Trophoblast cell (in vitro differentiated cells and primary cell): ENCODE data around the gene NHSL2.
A peak's percentile ranks its signal among the peaks of the same experiment; 100 is the strongest.

Experiments used
- DNase-seq, 2 donors: peaks; one replicate each; pipeline ENCODE4 v3.0.0-alpha.2; 2016
- H2AFZ ChIP-seq: 2 replicates; pipeline ENCODE4 v1.6.1; 2013; ENCODE audit warnings: low read length, moderate library complexity, mild to moderate bottlenecking; ENCODE audit not compliant: insufficient read depth, poor library complexity
- H2AK5ac ChIP-seq: 2 replicates; pipeline ENCODE4 v1.6.1; 2013; ENCODE audit warnings: mild to moderate bottlenecking, low read length
- H2BK120ac ChIP-seq: 2 replicates; pipeline ENCODE4 v1.6.1; 2013; ENCODE audit warnings: low read length, mild to moderate bottlenecking, moderate library complexity; ENCODE audit not compliant: insufficient read depth, poor library complexity
- H2BK12ac ChIP-seq: 2 replicates; pipeline ENCODE4 v1.6.1; 2013; ENCODE audit warnings: mild to moderate bottlenecking, low read length, moderate library complexity
- H2BK5ac ChIP-seq: 2 replicates; pipeline ENCODE4 v1.6.1; 2013; ENCODE audit warnings: low read length, low read depth, moderate library complexity, mild to moderate bottlenecking; ENCODE audit not compliant: poor library complexity
- H3K14ac ChIP-seq: 2 replicates; pipeline ENCODE4 v1.6.1; 2013; ENCODE audit warnings: mild to moderate bottlenecking, low read length
- H3K18ac ChIP-seq: 2 replicates; pipeline ENCODE4 v1.6.1; 2013; ENCODE audit warnings: mild to moderate bottlenecking, low read length
- H3K23ac ChIP-seq: 2 replicates; pipeline ENCODE4 v1.6.1; 2013; ENCODE audit warnings: low read length
- H3K27ac ChIP-seq: 2 replicates; pipeline ENCODE4 v1.5.1; 2013; ENCODE audit warnings: low read depth, mild to moderate bottlenecking, inconsistent platforms, low read length, moderate library complexity
- H3K27me3 ChIP-seq: 2 replicates; pipeline ENCODE4 v1.6.1; 2013; ENCODE audit warnings: inconsistent platforms, mild to moderate bottlenecking, low read length, moderate library complexity; ENCODE audit not compliant: insufficient read depth
- H3K36me3 ChIP-seq, 2 experiments: 1 replicate in 1 of 2; 2 replicates in 1 of 2; pipeline ENCODE4 v1.6.1; 2013; ENCODE audit warnings: low read length in 2 of 2, mild to moderate bottlenecking in 2 of 2, moderate library complexity in 1 of 2; ENCODE audit not compliant: insufficient read depth in 2 of 2, control insufficient read depth in 1 of 2
- H3K4ac ChIP-seq: 2 replicates; pipeline ENCODE4 v1.6.1; 2013; ENCODE audit warnings: low read depth, mild to moderate bottlenecking, low read length, moderate library complexity
- H3K4me1 ChIP-seq, 2 experiments: 1 replicate in 1 of 2; 2 replicates in 1 of 2; pipeline ENCODE4 v1.6.1; 2013; ENCODE audit warnings: low read length in 2 of 2, mild to moderate bottlenecking in 2 of 2, moderate library complexity in 1 of 2; ENCODE audit not compliant: insufficient read depth in 2 of 2, control insufficient read depth in 1 of 2
- H3K4me2 ChIP-seq: 2 replicates; pipeline ENCODE4 v1.6.1; 2013; ENCODE audit warnings: inconsistent platforms, mild to moderate bottlenecking, low read length, moderate library complexity
- H3K4me3 ChIP-seq: 2 replicates; pipeline ENCODE4 v1.5.1; 2013; ENCODE audit warnings: mild to moderate bottlenecking, low read depth, low read length, inconsistent platforms
- H3K79me1 ChIP-seq: one replicate; pipeline ENCODE4 v1.6.1; 2013; ENCODE audit warnings: low read length
- H3K79me2 ChIP-seq: 2 replicates; pipeline ENCODE4 v1.6.1; 2013; ENCODE audit warnings: low read length, mild to moderate bottlenecking; ENCODE audit not compliant: control insufficient read depth, insufficient read depth, poor library complexity
- H3K9ac ChIP-seq: 2 replicates; pipeline ENCODE4 v1.6.1; 2013; ENCODE audit warnings: mild to moderate bottlenecking, low read length
- H3K9me3 ChIP-seq: 2 replicates; pipeline ENCODE4 v1.6.1; 2013; ENCODE audit warnings: low read depth, mild to moderate bottlenecking, control low read depth, inconsistent platforms, low read length; ENCODE audit not compliant: insufficient read depth
- H4K12ac ChIP-seq: 2 replicates; pipeline ENCODE4 v1.6.1; 2013; ENCODE audit warnings: low read depth, mild to moderate bottlenecking, low read length, moderate library complexity
- H4K8ac ChIP-seq: 2 replicates; pipeline ENCODE4 v1.6.1; 2013; ENCODE audit warnings: low read depth, mild to moderate bottlenecking, low read length, moderate library complexity
- H4K91ac ChIP-seq: one replicate; pipeline ENCODE4 v1.6.1; 2013; ENCODE audit warnings: low read depth, mild to moderate bottlenecking, low read length, moderate library complexity
- WGBS: extraction: QIAGEN DNeasy Blood & Tissue Kit; methylation state at CpG from one replicate; pipeline ENCODE4 v1.1.7; 2013; ENCODE audit warnings: missing lambda C conversion rate; ENCODE audit not compliant: insufficient read length, insufficient coverage; ENCODE audit errors: extremely low coverage; 5-methylcytosine and 5-hydroxymethylcytosine counted together

The NHSL2 gene

DNA sequence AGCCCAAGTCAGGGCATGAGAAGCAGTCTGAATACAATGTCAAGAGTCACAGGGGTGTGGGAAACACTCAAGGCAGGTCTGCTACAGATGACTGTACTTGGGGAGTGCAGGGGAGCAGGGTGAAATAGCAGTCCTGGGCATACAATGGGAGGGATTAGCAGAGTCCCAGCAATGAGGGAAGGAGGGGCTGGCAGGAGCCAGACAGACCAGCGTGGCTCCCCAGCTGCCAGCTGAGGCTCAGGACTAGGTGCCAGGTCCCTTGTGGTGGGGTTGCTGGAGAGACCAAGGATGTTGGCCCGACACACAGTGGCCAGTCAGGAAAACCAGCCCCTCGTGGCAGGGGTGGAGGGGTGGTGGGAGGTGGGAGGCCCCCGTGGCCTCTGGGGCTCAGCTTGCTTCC, 134.5 kb downstream of the NHSL2 start:
- Histone ChIP-seq H3K14ac (no peak overlapping the region), H4K12ac (no peak overlapping the region)
- no CpG with 5 or more reads among the region's 4 CpGs for WGBS

DNA sequence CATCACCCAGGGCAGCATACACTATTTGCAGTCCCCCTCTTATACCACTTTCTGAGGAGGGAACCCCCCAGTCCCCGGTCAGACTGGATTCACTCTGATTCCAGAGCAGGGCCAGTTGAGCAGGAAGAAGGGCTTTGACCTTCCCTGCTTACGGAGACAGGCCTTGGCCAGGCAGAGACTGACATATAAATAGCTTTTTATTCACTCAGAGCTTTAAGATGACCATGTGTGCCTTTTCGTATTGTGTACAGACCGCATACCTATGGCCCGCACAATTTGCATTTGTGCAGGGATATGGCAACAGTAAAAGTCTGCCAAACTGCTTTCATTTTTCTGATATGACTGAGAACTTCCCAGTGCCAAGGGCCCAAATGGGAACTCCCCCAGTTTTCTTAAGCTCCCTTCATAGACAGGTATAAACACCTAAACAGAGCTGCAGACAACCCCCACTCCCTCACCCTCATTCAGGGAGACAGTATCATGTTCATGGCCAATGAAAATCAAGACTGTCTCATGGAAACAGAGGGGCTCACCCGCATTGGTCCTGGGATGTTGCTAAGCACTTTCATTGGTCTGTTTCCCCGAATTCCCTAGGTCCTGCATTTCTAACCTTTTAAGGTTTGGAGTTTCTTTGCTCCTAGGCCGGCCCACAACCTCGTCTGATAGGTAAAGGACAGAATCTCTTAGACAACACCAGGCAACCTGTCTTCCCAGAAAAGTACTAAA, 135.1 kb downstream of the NHSL2 start:
- H3K27ac ChIP-seq: peak overlapping the region; percentile 89
- peaks cover 21 to 40% of the 10 kb centered on the region in 2 experiments for H3K4me1 ChIP-seq
- H3K23ac ChIP-seq: no peak overlapping the region
- H3K9me3 ChIP-seq: no peaks in the 10 kb centered on the region
- no peak overlapping the region for H2AFZ ChIP-seq
- no peaks in the 10 kb centered on the region for H3K27me3 ChIP-seq
- H2BK12ac ChIP-seq: no peak overlapping the region
- peak overlapping the region; percentile 54 for H4K8ac ChIP-seq
- H3K79me1 ChIP-seq: peaks cover 26% of the 10 kb centered on the region
- H4K91ac ChIP-seq: peak overlapping the region; percentile 53
- H2BK120ac ChIP-seq: peak overlapping the region; percentile 48
- H2BK5ac ChIP-seq: no peak overlapping the region
- no peak overlapping the region for H3K4ac ChIP-seq
- no peak overlapping the region for H3K18ac ChIP-seq
- no peak overlapping the region for H4K12ac ChIP-seq
- no peak overlapping the region for H3K4me3 ChIP-seq
- H3K79me2 ChIP-seq: no peaks in the 10 kb centered on the region
- H2AK5ac ChIP-seq: no peak overlapping the region
- H3K9ac ChIP-seq: no peak overlapping the region
- H3K36me3 ChIP-seq: no peaks in the 10 kb centered on the region
- no peak overlapping the region for H3K4me2 ChIP-seq
- no peak for DNase-seq
- H3K14ac ChIP-seq: peak overlapping the region; percentile 49
- WGBS: no CpG with 5 or more reads among the region's 9 CpGs

More for the DNA sequence above, 134.5 kb downstream of the NHSL2 start:
- H4K91ac ChIP-seq: peak overlapping the region; percentile 53
- H3K23ac ChIP-seq: no peak overlapping the region
- no peaks in the 10 kb centered on the region for H3K27me3 ChIP-seq
- no peak overlapping the region for H3K4ac ChIP-seq
- H2AK5ac ChIP-seq: no peak overlapping the region
- H3K18ac ChIP-seq: no peak overlapping the region
- peaks cover 26% of the 10 kb centered on the region for H3K79me1 ChIP-seq
- H3K36me3 ChIP-seq: no peaks in the 10 kb centered on the region
- DNase-seq: no peak
- H2AFZ ChIP-seq: no peak overlapping the region
- no peaks in the 10 kb centered on the region for H3K79me2 ChIP-seq
- H3K4me3 ChIP-seq: no peak overlapping the region
- H2BK12ac ChIP-seq: no peak overlapping the region
- H3K4me1 ChIP-seq: peaks cover 21 to 40% of the 10 kb centered on the region in 2 experiments
- H2BK120ac ChIP-seq: peak overlapping the region; percentile 2
- no peaks in the 10 kb centered on the region for H3K9me3 ChIP-seq
- H4K8ac ChIP-seq: peak overlapping the region; percentile 14
- H3K9ac ChIP-seq: no peak overlapping the region
- peak overlapping the region; percentile 89 for H3K27ac ChIP-seq
- H3K4me2 ChIP-seq: no peak overlapping the region
- no peak overlapping the region for H2BK5ac ChIP-seq

DNA sequence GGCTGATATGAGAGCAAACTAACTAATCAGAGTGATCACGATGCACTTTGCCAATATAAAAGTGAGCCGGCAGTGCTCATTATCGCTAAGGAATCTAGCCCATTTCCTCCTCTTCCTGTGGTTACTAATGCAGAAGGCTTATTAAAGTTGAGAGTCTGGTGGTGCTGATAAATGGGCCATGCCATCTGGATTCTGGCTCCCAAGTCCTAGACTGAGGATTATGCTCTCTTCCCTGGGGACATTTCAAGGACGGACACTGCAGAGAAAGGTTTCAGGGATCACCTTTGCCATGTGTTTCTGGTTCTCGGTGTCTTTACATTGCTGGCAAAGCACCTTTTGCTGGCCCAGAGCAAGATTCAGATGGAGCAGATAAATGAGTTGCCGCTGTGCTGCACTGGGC, 135.8 kb downstream of the NHSL2 start:
- Histone ChIP-seq H2AK5ac (no peak overlapping the region), H4K12ac (no peak overlapping the region), H3K18ac (no peak overlapping the region), H3K9me3 (no peaks in the 10 kb centered on the region), H4K91ac (peak overlapping the region; percentile 71), H2BK12ac (no peak overlapping the region), H4K8ac (no peak overlapping the region), H2AFZ (no peak overlapping the region), H3K79me2 (peaks cover 2% of the 10 kb centered on the region), H3K4ac (no peak overlapping the region), H3K27me3 (no peaks in the 10 kb centered on the region), H2BK120ac (no peak overlapping the region), H3K9ac (no peak overlapping the region), H3K4me3 (no peak overlapping the region), H3K4me2 (no peak overlapping the region), H3K27ac (peak overlapping the region; percentile 89), H3K14ac (no peak overlapping the region), H3K4me1 (peaks cover 21 to 39% of the 10 kb centered on the region in 2 experiments), H3K36me3 (no peaks in the 10 kb centered on the region), H3K79me1 (peaks cover 26% of the 10 kb centered on the region), H2BK5ac (no peak overlapping the region), H3K23ac (no peak overlapping the region)
- no CpG with 5 or more reads among the region's 6 CpGs for WGBS
- DNase-seq: no peak

DNA sequence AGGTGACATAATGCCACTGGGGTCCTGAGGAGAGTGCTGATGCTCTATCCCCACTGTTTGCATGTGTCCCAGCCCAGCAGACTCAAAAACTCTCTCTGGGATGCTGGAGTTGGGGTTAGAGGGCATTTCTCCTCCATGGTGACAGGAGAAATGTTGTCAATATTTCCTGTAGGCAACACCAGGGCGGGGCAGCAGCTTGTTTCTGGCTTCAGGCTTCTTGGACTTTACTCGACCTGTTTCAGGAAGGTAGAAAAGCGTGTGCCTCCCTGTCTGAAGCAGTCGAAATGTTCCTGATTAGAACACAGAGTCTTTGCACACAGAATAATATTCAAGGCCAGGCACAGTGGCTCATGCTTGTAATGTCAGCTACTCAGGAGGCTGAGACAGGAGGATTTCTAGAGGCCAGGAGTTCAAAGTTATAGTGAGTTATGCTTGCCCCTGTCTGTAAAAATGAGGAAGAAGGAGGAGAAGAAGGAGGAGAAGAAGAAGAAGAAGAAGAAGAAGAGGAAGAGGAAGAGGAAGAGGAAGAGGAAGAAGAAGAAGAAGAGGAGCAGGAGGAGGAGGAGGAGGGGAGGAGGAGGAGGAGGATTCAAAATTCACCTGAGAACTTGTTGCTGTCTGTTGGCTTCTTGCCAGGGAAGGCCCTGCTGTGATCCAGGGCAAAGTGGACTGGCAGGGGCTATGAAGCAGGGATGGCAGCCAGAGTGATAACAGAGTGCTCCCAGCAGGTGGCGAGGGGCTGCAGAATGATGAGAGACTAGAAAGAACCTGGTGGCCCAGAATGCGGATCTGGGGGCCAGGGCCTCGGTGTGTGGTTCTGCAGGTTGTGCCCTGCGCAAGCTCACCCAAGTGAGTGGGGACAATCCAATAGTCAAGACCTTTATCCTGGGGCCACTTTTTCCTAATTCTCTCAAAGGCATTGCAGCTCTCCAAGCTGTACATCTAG, 138.1 kb downstream of the NHSL2 start:
- H3K27ac ChIP-seq: no peak overlapping the region
- H2AK5ac ChIP-seq: no peak overlapping the region
- no peak overlapping the region for H2BK5ac ChIP-seq
- no peak overlapping the region for H4K12ac ChIP-seq
- peaks cover 19% of the 10 kb centered on the region for H3K79me1 ChIP-seq
- H3K9ac ChIP-seq: no peak overlapping the region
- H2BK120ac ChIP-seq: no peak overlapping the region
- H2BK12ac ChIP-seq: peak overlapping the region; percentile 16
- no peak overlapping the region for H4K8ac ChIP-seq
- no peaks in the 10 kb centered on the region for H3K36me3 ChIP-seq
- no peak overlapping the region for H3K18ac ChIP-seq
- peaks cover 2% of the 10 kb centered on the region for H3K79me2 ChIP-seq
- no peaks in the 10 kb centered on the region for H3K27me3 ChIP-seq
- peaks cover 13 to 36% of the 10 kb centered on the region in 2 experiments for H3K4me1 ChIP-seq
- no peak overlapping the region for H3K14ac ChIP-seq
- H3K23ac ChIP-seq: no peak overlapping the region
- H4K91ac ChIP-seq: no peak overlapping the region
- no peak overlapping the region for H3K4ac ChIP-seq
- WGBS: no CpG with 5 or more reads among the region's 8 CpGs
- no peak overlapping the region for H2AFZ ChIP-seq
- no peak overlapping the region for H3K4me2 ChIP-seq
- DNase-seq: no peak
- no peaks in the 10 kb centered on the region for H3K9me3 ChIP-seq
- no peak overlapping the region for H3K4me3 ChIP-seq
